Vagina (tissue), 2 donors: Measurements from ENCODE around the gene EWSR1.

Experiments
- POLR2A ChIP-seq, 2 donors: fragments of 450-650 bp; IDR thresholded peaks; one replicate each; pipeline ENCODE4 v1.6.1; 2017; ENCODE audit warnings: antibody characterized with exemption in 2 of 2, mild to moderate bottlenecking in 2 of 2, moderate library complexity in 2 of 2
- POLR2AphosphoS5 ChIP-seq, 2 donors: sonication (generic); formaldehyde crosslinking; IDR thresholded peaks; one replicate each; pipeline ENCODE4 v1.9.0; 2017; ENCODE audit warnings: antibody characterized with exemption in 2 of 2, mild to moderate bottlenecking in 2 of 2, low read depth in 1 of 2; ENCODE audit not compliant: insufficient read depth in 1 of 2
- TF ChIP-seq, protein P1 (sequence below), 3 experiments: fragments of 450-650 bp in 2 of 3; fragments of 200-600 bp in 1 of 3; sonication (generic) in 1 of 3; IDR thresholded peaks; one replicate each; pipeline ENCODE4 v1.5.1; 2017 to 2019; ENCODE audit warnings: antibody characterized with exemption in 3 of 3, mild to moderate bottlenecking in 2 of 3, moderate library complexity in 2 of 3

DNA sequence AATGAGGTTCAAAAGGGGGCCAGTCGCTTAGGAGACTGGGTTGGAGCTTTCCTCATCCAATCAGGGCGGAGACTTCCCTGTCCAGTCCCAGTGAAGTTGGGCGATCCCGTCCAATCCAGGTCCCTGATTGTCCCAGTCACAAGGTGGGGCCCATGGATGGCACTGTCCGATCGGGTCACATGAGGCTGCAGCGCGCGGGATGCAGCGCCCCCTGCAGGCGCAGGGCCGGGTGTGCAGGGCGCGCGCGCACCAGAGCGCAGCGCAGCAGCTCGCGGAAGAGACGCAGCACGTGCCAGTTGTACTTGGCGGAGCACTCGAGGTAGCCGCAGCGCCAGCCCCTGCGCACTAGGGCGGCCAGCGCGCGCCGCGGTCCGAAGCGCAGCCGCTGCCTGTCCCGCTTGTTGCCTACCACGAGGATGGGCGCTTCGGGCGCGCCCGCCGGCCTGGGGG is 45.1 kb downstream of the EWSR1 start:
- TF ChIP-seq, protein P1, sequence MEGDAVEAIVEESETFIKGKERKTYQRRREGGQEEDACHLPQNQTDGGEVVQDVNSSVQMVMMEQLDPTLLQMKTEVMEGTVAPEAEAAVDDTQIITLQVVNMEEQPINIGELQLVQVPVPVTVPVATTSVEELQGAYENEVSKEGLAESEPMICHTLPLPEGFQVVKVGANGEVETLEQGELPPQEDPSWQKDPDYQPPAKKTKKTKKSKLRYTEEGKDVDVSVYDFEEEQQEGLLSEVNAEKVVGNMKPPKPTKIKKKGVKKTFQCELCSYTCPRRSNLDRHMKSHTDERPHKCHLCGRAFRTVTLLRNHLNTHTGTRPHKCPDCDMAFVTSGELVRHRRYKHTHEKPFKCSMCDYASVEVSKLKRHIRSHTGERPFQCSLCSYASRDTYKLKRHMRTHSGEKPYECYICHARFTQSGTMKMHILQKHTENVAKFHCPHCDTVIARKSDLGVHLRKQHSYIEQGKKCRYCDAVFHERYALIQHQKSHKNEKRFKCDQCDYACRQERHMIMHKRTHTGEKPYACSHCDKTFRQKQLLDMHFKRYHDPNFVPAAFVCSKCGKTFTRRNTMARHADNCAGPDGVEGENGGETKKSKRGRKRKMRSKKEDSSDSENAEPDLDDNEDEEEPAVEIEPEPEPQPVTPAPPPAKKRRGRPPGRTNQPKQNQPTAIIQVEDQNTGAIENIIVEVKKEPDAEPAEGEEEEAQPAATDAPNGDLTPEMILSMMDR (IDR thresholded peaks at IDR 0.05): peak in 1 of 3 experiments; percentile 33
- TF ChIP-seq POLR2AphosphoS5 (IDR thresholded peaks at IDR 0.05; ENCODE audit: insufficient read depth in 1 of 2, low read depth in 1 of 2): no peak
- TF ChIP-seq POLR2A (IDR thresholded peaks at IDR 0.05): no peak
